Naive thymus-derived CD4-positive, alpha-beta T cell (primary cell): ENCODE measurements around the gene PTDSS2. TPM values are rescaled to one million over a fixed set of nuclear protein-coding genes. Genes with fewer than 3 reads are reported as not detected.
"Not testable (repeated sequence)": the region's sequence is repeated elsewhere in the genome, so short reads cannot be mapped to it uniquely, and the experiment has no call there.

ENCODE experiments used
- ATAC-seq: fragments of 150-1000 bp; cut with Tn5 transposase; 2 replicates; pipeline ENCODE4 v1.10.0; 2021; ENCODE audit warnings: mild to moderate bottlenecking, moderate library complexity
- CTCF ChIA-PET: fragments of 350-600 bp; sonication (Branson Sonifier 250); formaldehyde crosslinking; loops from one replicate; lab custom pipeline; 2021; ENCODE audit warnings: antibody characterized with exemption; lab: Charles Lee
- POLR2A ChIA-PET: fragments of 350-600 bp; sonication (Branson Sonifier 250); formaldehyde crosslinking; loops from one replicate; lab custom pipeline; 2021; ENCODE audit warnings: antibody characterized with exemption, inconsistent platforms; lab: Charles Lee
- DNase-seq, 9 donors: peaks; one replicate each; pipeline versions ENCODE4 v3.0.0 to v3.0.0-alpha.2; 2020 to 2022; ENCODE audit warnings: mixed read lengths in 1 of 9
- H3K27ac ChIP-seq: one replicate; pipeline ENCODE4 v1.7.0; 2013; ENCODE audit warnings: mild to moderate bottlenecking, low read depth, low read length, moderate library complexity
- H3K27me3 ChIP-seq, 2 donors: one replicate each; pipeline ENCODE4 v1.7.0; 2013; ENCODE audit warnings: low read length in 2 of 2, mild to moderate bottlenecking in 2 of 2, moderate library complexity in 2 of 2; ENCODE audit not compliant: control insufficient read depth in 2 of 2, insufficient read depth in 2 of 2
- H3K36me3 ChIP-seq, 3 experiments: 1 replicate in 2 of 3; 2 replicates in 1 of 3; pipeline ENCODE4 v1.7.0; 2013; ENCODE audit warnings: low read length in 3 of 3, mild to moderate bottlenecking in 3 of 3, moderate library complexity in 1 of 3; ENCODE audit not compliant: insufficient read depth in 3 of 3, control insufficient read depth in 2 of 3
- H3K4me1 ChIP-seq, 2 donors: one replicate each; pipeline ENCODE4 v1.7.0; 2013; ENCODE audit warnings: low read length in 2 of 2, mild to moderate bottlenecking in 2 of 2, moderate library complexity in 1 of 2; ENCODE audit not compliant: control insufficient read depth in 2 of 2, insufficient read depth in 2 of 2
- H3K4me3 ChIP-seq: 2 replicates; pipeline ENCODE4 v1.7.0; 2013; ENCODE audit warnings: mild to moderate bottlenecking, low read length
- H3K9me3 ChIP-seq, 3 experiments: 1 replicate in 2 of 3; 2 replicates in 1 of 3; pipeline ENCODE4 v1.7.0; 2013; ENCODE audit warnings: low read length in 3 of 3; ENCODE audit not compliant: control insufficient read depth in 2 of 3
- H3K27ac Mint-ChIP-seq, 9 donors: one replicate each; pipeline ENCODE4 v1.8.0; 2020 to 2022; ENCODE audit warnings: mixed read lengths in 9 of 9, mild to moderate bottlenecking in 8 of 9, moderate library complexity in 5 of 9, inconsistent platforms in 2 of 9
- H3K27me3 Mint-ChIP-seq, 5 donors: one replicate each; pipeline ENCODE4 v1.8.0; 2021 to 2022; ENCODE audit warnings: mixed read lengths in 5 of 5, mild to moderate bottlenecking in 1 of 5
- H3K36me3 Mint-ChIP-seq, 5 donors: one replicate each; pipeline ENCODE4 v1.8.0; 2020 to 2022; ENCODE audit warnings: mixed read lengths in 5 of 5, mild to moderate bottlenecking in 3 of 5, inconsistent platforms in 1 of 5
- H3K4me1 Mint-ChIP-seq, 7 donors: one replicate each; pipeline ENCODE4 v1.8.0; 2020 to 2022; ENCODE audit warnings: mixed read lengths in 7 of 7, mild to moderate bottlenecking in 3 of 7, inconsistent platforms in 1 of 7
- H3K4me3 Mint-ChIP-seq, 10 donors: one replicate each; pipeline ENCODE4 v1.8.0; 2020 to 2022; ENCODE audit warnings: mild to moderate bottlenecking in 10 of 10, mixed read lengths in 10 of 10, moderate library complexity in 6 of 10, inconsistent platforms in 2 of 10
- H3K9me3 Mint-ChIP-seq, 11 donors: one replicate each; pipeline ENCODE4 v1.8.0; 2020 to 2022; ENCODE audit warnings: mixed read lengths in 11 of 11, mild to moderate bottlenecking in 4 of 11, inconsistent platforms in 1 of 11, moderate library complexity in 1 of 11
- intact Hi-C, 2 donors: fragments of 100-400 bp; cut with micrococcal nuclease; formaldehyde crosslinking; loops; one replicate each; pipeline ENCODE4 v1.15.1; 2023
- polyA plus RNA-seq, 2 donors: library from polyadenylated mRNA; unstranded; fragments of 300-500 nt; fragmentation: Illumina TruSeq; gene quantifications; one replicate each; pipeline ENCODE4 v1.2.3, GENCODE V29; 2021
- total RNA-seq, 6 experiments: library from RNA in 5 of 6; stranded (reverse) in 5 of 6; gene quantifications; 1 replicate in 5 of 6; 2 replicates in 1 of 6; pipeline ENCODE4 v1.2.3 and lab custom pipeline; 2021 to 2026

PTDSS2 gene
- total and polyA plus RNA-seq, 7 experiments from 2014 or later = 9.0 to 27.7 (median 19.4) TPM

GRCh38 chr11:420054-420910 lies 29.8 kb upstream of the PTDSS2 start:
- H3K4me3 Mint-ChIP-seq = no peak overlapping the region
- ChIA-PET POLR2A (no interaction called here), CTCF (no interaction called here)
- H3K27ac Mint-ChIP-seq = no peak overlapping the region
- peaks cover 2 to 12% of the 10 kb centered on the region in 2 donors for H3K4me1 ChIP-seq
- DNase-seq (peak in 1 of 9 donors; percentile 5), ATAC-seq (no peak)
- no peaks in the 10 kb centered on the region for H3K27me3 ChIP-seq
- intact Hi-C loops = no loop called here
- peaks cover 0 to 18% (median 4%) of the 10 kb centered on the region in 7 donors for H3K4me1 Mint-ChIP-seq
- H3K27ac ChIP-seq = no peak overlapping the region
- no peak overlapping the region for H3K4me3 ChIP-seq
- no peaks in the 10 kb centered on the region for H3K9me3 ChIP-seq
- no peaks in the 10 kb centered on the region for H3K36me3 ChIP-seq
- H3K36me3 Mint-ChIP-seq = peaks cover 5 to 15% (median 11%) of the 10 kb centered on the region in 5 donors
- H3K9me3 Mint-ChIP-seq = peaks cover 0 to 9% (median 0%) of the 10 kb centered on the region in 11 donors
- no peaks in the 10 kb centered on the region for H3K27me3 Mint-ChIP-seq

- no peak overlapping the region for H3K27ac Mint-ChIP-seq
Measured at GRCh38 chr11:420911-421321, 29.2 kb upstream of the PTDSS2 start.

DNA sequence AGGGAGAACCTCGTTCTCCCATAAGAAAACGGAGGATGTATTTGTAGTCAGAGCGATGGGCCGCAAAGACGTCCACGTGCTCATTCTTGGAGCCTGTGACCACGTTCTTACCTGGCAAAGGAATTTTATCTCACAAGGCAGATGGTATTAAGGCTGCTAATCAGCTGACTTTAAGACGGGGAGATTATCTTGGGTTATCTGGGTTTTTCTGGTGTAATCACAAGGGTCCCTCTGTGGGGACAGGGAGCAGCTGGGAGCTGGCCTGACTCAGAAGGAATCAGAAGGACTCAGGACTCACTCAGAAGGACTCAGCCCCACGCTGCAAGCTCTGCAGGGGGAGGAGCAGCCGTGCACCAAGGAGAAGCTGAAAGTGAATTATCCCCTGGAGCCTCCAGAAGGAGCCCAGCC lies 27.8 kb upstream of the PTDSS2 start:
- Mint-ChIP-seq H3K36me3 (peaks cover 5 to 21% (median 13%) of the 10 kb centered on the region in 5 donors), H3K4me1 (peaks cover 0 to 13% (median 4%) of the 10 kb centered on the region in 7 donors), H3K27me3 (no peaks in the 10 kb centered on the region), H3K27ac (peak overlapping the region in 1 of 9 donors; percentile 11), H3K4me3 (no peak overlapping the region), H3K9me3 (peaks cover 0 to 10% (median 0%) of the 10 kb centered on the region in 11 donors)
- ChIA-PET POLR2A (no interaction called here), CTCF (no interaction called here)
- intact Hi-C loops = no loop called here
- Histone ChIP-seq H3K27me3 (no peaks in the 10 kb centered on the region), H3K27ac (no peak overlapping the region), H3K36me3 (no peaks in the 10 kb centered on the region), H3K4me1 (peaks cover 0 to 3% of the 10 kb centered on the region in 2 donors), H3K9me3 (no peaks in the 10 kb centered on the region), H3K4me3 (no peak overlapping the region)
- no peak for ATAC-seq
- no peak for DNase-seq

More at GRCh38 chr11:420911-421321, 29.2 kb upstream of the PTDSS2 start:
- H3K9me3 ChIP-seq = no peaks in the 10 kb centered on the region
- peaks cover 0 to 10% (median 0%) of the 10 kb centered on the region in 11 donors for H3K9me3 Mint-ChIP-seq
- H3K27me3 Mint-ChIP-seq = no peaks in the 10 kb centered on the region
- intact Hi-C loops = no loop called here
- CTCF ChIA-PET = no interaction called here
- H3K4me3 Mint-ChIP-seq = peak overlapping the region in 1 of 10 donors; percentile 53
- no peak overlapping the region for H3K27ac ChIP-seq
- H3K27me3 ChIP-seq = no peaks in the 10 kb centered on the region
- no peak overlapping the region for H3K4me3 ChIP-seq
- H3K36me3 Mint-ChIP-seq = peaks cover 5 to 18% (median 13%) of the 10 kb centered on the region in 5 donors
- no peak for ATAC-seq
- H3K4me1 ChIP-seq = peaks cover 0 to 6% of the 10 kb centered on the region in 2 donors
- POLR2A ChIA-PET = no interaction called here
- peak in 1 of 9 donors; percentile 5 for DNase-seq
- H3K36me3 ChIP-seq = no peaks in the 10 kb centered on the region
- peaks cover 0 to 17% (median 4%) of the 10 kb centered on the region in 7 donors for H3K4me1 Mint-ChIP-seq

DNA sequence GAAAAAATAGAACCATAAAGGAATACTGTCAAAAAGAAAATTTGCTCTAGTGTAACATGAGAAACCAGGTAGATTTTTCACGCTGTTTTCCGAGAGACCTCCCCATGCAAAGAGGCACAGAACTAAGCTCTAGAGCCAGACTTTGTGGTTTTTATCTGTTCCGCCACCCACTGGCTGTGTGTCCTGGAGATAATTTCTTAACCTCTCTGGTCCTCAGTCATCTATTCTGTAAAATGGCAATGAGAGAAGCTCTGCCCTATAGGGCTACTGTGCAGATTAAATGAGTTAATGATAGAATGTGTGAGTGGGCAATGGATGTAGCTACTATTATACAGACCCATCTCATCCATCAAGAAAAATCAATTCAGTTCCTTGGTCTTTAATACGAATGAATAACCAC lies 25.8 kb upstream of the PTDSS2 start:
- Histone ChIP-seq H3K9me3 (no peaks in the 10 kb centered on the region), H3K4me1 (no peaks in the 10 kb centered on the region), H3K4me3 (no peak overlapping the region), H3K27ac (no peak overlapping the region), H3K27me3 (no peaks in the 10 kb centered on the region), H3K36me3 (peaks cover 0 to 15% (median 0%) of the 10 kb centered on the region in 3 experiments)
- H3K27me3 Mint-ChIP-seq = no peaks in the 10 kb centered on the region
- peak overlapping the region in 2 of 9 donors; percentile 3 to 45 for H3K27ac Mint-ChIP-seq
- H3K36me3 Mint-ChIP-seq = peaks cover 5 to 33% (median 13%) of the 10 kb centered on the region in 5 donors
- CTCF ChIA-PET = interaction anchor here (0.6 kb wide), 1 partner anchor 315 kb away, joined by 4 read pairs; no protein-coding TSS in a partner anchor
- peaks cover 0 to 10% (median 0%) of the 10 kb centered on the region in 11 donors for H3K9me3 Mint-ChIP-seq
- DNase-seq (no peak), ATAC-seq (no peak)
- POLR2A ChIA-PET = interaction anchor here (0.8 kb wide), 1 partner anchor 18 kb away, joined by 4 read pairs; the partner anchor contains the start of gene ANO9
- H3K4me3 Mint-ChIP-seq = no peak overlapping the region
- intact Hi-C loops = no loop called here
- peaks cover 0 to 6% (median 0%) of the 10 kb centered on the region in 7 donors for H3K4me1 Mint-ChIP-seq

DNA sequence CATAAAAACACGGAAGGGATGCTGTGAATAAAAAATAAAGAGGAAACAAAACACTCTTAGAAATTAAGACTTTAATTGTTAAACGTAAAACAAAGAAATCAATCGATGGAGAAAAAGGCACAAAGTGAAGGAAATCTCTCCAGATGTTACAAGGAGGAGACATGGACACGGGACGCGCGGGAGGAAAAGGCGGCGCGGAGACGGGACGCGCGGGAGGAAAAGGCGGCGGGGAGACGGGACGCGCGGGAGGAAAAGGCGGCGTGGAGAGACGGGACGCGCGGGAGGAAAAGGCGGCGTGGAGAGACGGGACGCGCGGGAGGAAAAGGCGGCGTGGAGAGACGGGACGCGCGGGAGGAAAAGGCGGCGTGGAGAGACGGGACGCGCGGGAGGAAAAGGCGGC lies 25.3 kb upstream of the PTDSS2 start:
- H3K4me1 ChIP-seq, H3K27me3 ChIP-seq, H3K9me3 ChIP-seq, H3K4me3 Mint-ChIP-seq, intact Hi-C loops, CTCF ChIA-PET, DNase-seq, H3K4me3 ChIP-seq, H3K4me1 Mint-ChIP-seq, H3K27me3 Mint-ChIP-seq, ATAC-seq, H3K9me3 Mint-ChIP-seq, H3K27ac ChIP-seq: not testable (repeated sequence)
- POLR2A ChIA-PET = interaction anchor here (1.4 kb wide), 1 partner anchor 8 kb away, joined by 7 read pairs; no protein-coding TSS in a partner anchor
- Mint-ChIP-seq H3K27ac (peak overlapping the region in 2 of 9 donors; percentile 3 to 45), H3K36me3 (peaks cover 5 to 36% (median 13%) of the 10 kb centered on the region in 5 donors)
- peaks cover 0 to 15% (median 0%) of the 10 kb centered on the region in 3 experiments for H3K36me3 ChIP-seq

DNA sequence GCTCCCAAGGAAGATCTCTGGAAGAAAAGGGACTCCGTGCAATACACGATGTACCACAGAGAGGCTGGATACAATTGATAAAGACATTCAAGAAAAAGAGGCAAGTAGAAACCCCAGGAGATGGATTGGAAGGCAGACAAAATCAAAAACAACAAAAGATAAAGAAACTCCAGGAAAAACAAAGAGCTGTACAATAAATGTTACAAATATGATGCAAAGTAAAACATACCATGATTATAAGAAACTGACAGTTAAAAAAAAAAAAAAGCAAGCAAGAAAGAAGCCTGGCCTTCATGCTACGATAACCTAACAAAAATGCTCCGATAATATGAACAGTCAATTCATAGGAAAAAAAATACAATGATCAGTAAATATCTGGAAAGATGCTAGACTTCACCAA lies 24.8 kb upstream of the PTDSS2 start:
- POLR2A ChIA-PET = interaction anchor here (1.4 kb wide), 1 partner anchor 8 kb away, joined by 7 read pairs; no protein-coding TSS in a partner anchor
- Histone ChIP-seq H3K9me3 (no peaks in the 10 kb centered on the region), H3K27ac (no peak overlapping the region), H3K4me3 (no peak overlapping the region), H3K27me3 (no peaks in the 10 kb centered on the region), H3K36me3 (peaks cover 0 to 15% (median 0%) of the 10 kb centered on the region in 3 experiments), H3K4me1 (no peaks in the 10 kb centered on the region)
- DNase-seq (no peak), ATAC-seq (no peak)
- peaks cover 0 to 10% (median 0%) of the 10 kb centered on the region in 11 donors for H3K9me3 Mint-ChIP-seq
- peaks cover 0 to 6% (median 0%) of the 10 kb centered on the region in 7 donors for H3K4me1 Mint-ChIP-seq
- no peak overlapping the region for H3K4me3 Mint-ChIP-seq
- no peak overlapping the region for H3K27ac Mint-ChIP-seq
- intact Hi-C loops = no loop called here
- H3K36me3 Mint-ChIP-seq = peaks cover 5 to 36% (median 13%) of the 10 kb centered on the region in 5 donors
- no peaks in the 10 kb centered on the region for H3K27me3 Mint-ChIP-seq
- CTCF ChIA-PET = no interaction called here
